GM12878 (cell line): Measurements from ENCODE around the gene TMEM88. TPM values are rescaled to one million over a fixed set of nuclear protein-coding genes. Genes with fewer than 3 reads are reported as not detected.

Experiments used
- CHD1 ChIP-seq: IDR thresholded peaks from 2 replicates; pipeline ENCODE4 v1.6.1; 2012; ENCODE audit warnings: low read depth, low read length, improper control_type of control experiment
- ESRRA ChIP-seq: IDR thresholded peaks from 2 replicates; pipeline ENCODE4 v1.6.1; 2012; ENCODE audit warnings: mild to moderate bottlenecking, low read length, improper control_type of control experiment
- FOXK2 ChIP-seq: fragments of 450-650 bp; IDR thresholded peaks from 2 replicates; pipeline ENCODE4 v1.6.1; 2017; ENCODE audit warnings: mild to moderate bottlenecking, moderate library complexity
- HDAC2 ChIP-seq: fragments of 200-600 bp; sonication (generic); IDR thresholded peaks from 2 replicates; pipeline ENCODE4 v1.6.1; 2017
- JUNB ChIP-seq: IDR thresholded peaks from 2 replicates; pipeline ENCODE4 v1.6.1; 2016; ENCODE audit warnings: antibody characterized with exemption, mild to moderate bottlenecking
- KLF5 ChIP-seq: fragments of 450-650 bp; IDR thresholded peaks from 2 replicates; pipeline ENCODE4 v1.6.1; 2014; ENCODE audit warnings: mild to moderate bottlenecking; ENCODE audit not compliant: partially characterized antibody
- LARP7 ChIP-seq: fragments of 450-650 bp; IDR thresholded peaks from 2 replicates; pipeline ENCODE4 v1.6.1; 2017; ENCODE audit warnings: mild to moderate bottlenecking
- MEF2A ChIP-seq: IDR thresholded peaks from 2 replicates; pipeline ENCODE4 v1.6.1; 2011; ENCODE audit warnings: low read depth, mild to moderate bottlenecking, low read length, moderate library complexity; ENCODE audit not compliant: insufficient read depth
- MTA2 ChIP-seq: fragments of 450-650 bp; IDR thresholded peaks from 2 replicates; pipeline ENCODE4 v1.6.1; 2016; ENCODE audit warnings: low read depth, mild to moderate bottlenecking, moderate library complexity
- MTA3 ChIP-seq: IDR thresholded peaks from 2 replicates; pipeline ENCODE4 v1.6.1; 2012; ENCODE audit warnings: low read length, inconsistent platforms, borderline replicate concordance
- MYB ChIP-seq: fragments of 150-350 bp; IDR thresholded peaks from 2 replicates; pipeline ENCODE4 v1.6.1; 2014; ENCODE audit warnings: mild to moderate bottlenecking, low read depth, low read length, borderline replicate concordance
- NFYA ChIP-seq: IDR thresholded peaks from 2 replicates; pipeline ENCODE4 v1.6.1; 2011; ENCODE audit warnings: low read depth, mild to moderate bottlenecking, low read length, improper control_type of control experiment, borderline replicate concordance
- RAD51 ChIP-seq: fragments of 450-650 bp; IDR thresholded peaks from 2 replicates; pipeline ENCODE4 v1.6.1; 2016; ENCODE audit warnings: moderate library complexity, mild to moderate bottlenecking, inconsistent platforms
- SREBF1 ChIP-seq: IDR thresholded peaks from 2 replicates; pipeline ENCODE4 v1.6.1; 2012; ENCODE audit warnings: mild to moderate bottlenecking, low read length
- SUPT20H ChIP-seq: IDR thresholded peaks from 2 replicates; pipeline ENCODE4 v1.6.1; 2011; ENCODE audit warnings: low read depth, mild to moderate bottlenecking, low read length, moderate library complexity, borderline replicate concordance; ENCODE audit not compliant: control insufficient read depth
- TARDBP ChIP-seq: IDR thresholded peaks from 2 replicates; pipeline ENCODE4 v1.6.1; 2016; ENCODE audit warnings: borderline replicate concordance
- TBL1XR1 ChIP-seq: IDR thresholded peaks from 2 replicates; pipeline ENCODE4 v1.6.1; 2012; ENCODE audit warnings: low read depth, low read length, improper control_type of control experiment
- WRNIP1 ChIP-seq: IDR thresholded peaks from 2 replicates; pipeline ENCODE4 v1.6.1; 2011; ENCODE audit warnings: low read depth, low read length, improper control_type of control experiment, borderline replicate concordance
- YY1 ChIP-seq: IDR thresholded peaks from 2 replicates; pipeline ENCODE4 v1.6.1; 2011; ENCODE audit warnings: low read depth, mild to moderate bottlenecking, low read length
- ZNF384 ChIP-seq: IDR thresholded peaks from 2 replicates; pipeline ENCODE4 v1.6.1; 2012; ENCODE audit warnings: low read depth, mild to moderate bottlenecking, low read length, improper control_type of control experiment, borderline replicate concordance
- polyA plus RNA-seq, 11 experiments: library from polyadenylated mRNA; depleted of rRNA in 4 of 11; unstranded in 6 of 11; stranded (reverse) in 5 of 11; fragments of >200 nt; fragmentation: Nextera tagmentation in 4 of 11; fragmentation: Illumina TruSeq in 1 of 11; extraction: Ambion mirVana in 4 of 11; extraction: Trizol in 1 of 11; gene quantifications; 1 replicate in 1 of 11; 2 replicates in 10 of 11; pipeline versions ENCODE4 v1.2.1 to v1.2.3, GENCODE V29; 2011 to 2016; ENCODE audit warnings: inconsistent platforms in 2 of 11, missing spikeins in 2 of 11, low read depth in 1 of 11
- total RNA-seq, 4 experiments: library from RNA; depleted of rRNA in 3 of 4; stranded (reverse); fragments of >200 nt in 3 of 4; fragmentation: Illumina TruSeq in 1 of 4; extraction: Trizol in 1 of 4; gene quantifications; 2 replicates each; pipeline versions ENCODE4 v1.2.1 to v1.2.3, GENCODE V29; 2013 to 2021
- TF ChIP-seq, protein P1 (sequence below): IDR thresholded peaks from 2 replicates; pipeline ENCODE4 v1.6.1; 2012; ENCODE audit warnings: low read depth, low read length, improper control_type of control experiment
- TF ChIP-seq, protein P2 (sequence below): IDR thresholded peaks from 2 replicates; pipeline ENCODE4 v1.6.1; 2011; ENCODE audit warnings: low read depth, low read length, improper control_type of control experiment, borderline replicate concordance
- TF ChIP-seq, protein P3 (sequence below): IDR thresholded peaks from 2 replicates; pipeline ENCODE4 v1.6.1; 2011; ENCODE audit warnings: borderline replicate concordance, low read depth, mild to moderate bottlenecking, moderate library complexity, mixed read lengths, low read length; ENCODE audit not compliant: insufficient read depth; ENCODE audit errors: extremely low read length
- TF ChIP-seq, protein P4 (sequence below): IDR thresholded peaks from 2 replicates; pipeline ENCODE4 v1.6.1; 2011; ENCODE audit warnings: borderline replicate concordance, low read depth, mild to moderate bottlenecking, moderate library complexity, low read length; ENCODE audit not compliant: insufficient read depth, poor library complexity, severe bottlenecking

TMEM88 gene
- total and polyA plus RNA-seq, 10 of the 15 experiments (the other 5 are each of a cell fraction or from before 2014, with no cell fraction given): 0.21 to 2.2 (median 0.62) TPM; not detected in 5

DNA sequence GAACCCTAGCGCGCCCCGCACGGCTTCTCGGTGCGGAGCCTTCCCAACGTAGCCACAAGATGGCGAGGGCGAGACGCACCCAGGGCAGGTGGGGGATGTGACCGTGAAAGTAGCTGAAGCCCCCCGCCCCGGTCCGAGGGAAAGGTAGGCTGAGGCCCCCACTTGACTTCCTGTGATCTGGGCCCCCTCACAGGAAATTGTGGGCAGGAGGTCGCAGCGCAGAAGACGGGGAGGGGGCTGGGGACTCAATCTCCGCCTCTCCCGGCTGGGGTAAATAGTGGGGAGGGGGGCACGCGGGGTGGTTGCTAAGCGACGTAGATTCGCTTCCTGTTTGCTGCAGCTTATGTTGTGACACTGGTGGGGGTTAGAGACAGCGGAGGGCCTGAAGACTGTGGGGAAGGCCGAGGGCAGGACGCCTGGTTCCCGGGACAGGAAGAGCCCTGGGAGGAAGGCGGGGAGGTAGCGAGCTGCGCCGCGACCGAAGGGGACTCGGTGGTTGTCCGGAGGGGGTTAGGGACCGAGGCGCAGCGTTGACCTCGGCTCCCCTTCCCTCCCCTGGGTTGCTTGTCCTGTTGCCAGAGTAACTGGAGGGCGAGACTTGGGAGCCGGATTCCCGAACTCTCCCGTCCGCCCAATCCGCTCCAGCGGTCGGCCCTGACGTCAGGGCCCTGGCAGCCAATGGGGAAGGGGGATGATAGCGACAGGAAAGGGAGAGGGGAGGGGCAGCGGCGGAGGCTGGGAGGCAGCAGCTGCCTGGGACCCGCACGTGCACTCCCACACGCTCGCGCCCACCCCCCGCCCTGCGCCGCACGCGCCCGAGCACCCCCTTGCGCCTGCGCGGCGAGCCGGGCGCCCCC lies 19.7 kb upstream of the TMEM88 start (continued):
- TF ChIP-seq, protein P1, sequence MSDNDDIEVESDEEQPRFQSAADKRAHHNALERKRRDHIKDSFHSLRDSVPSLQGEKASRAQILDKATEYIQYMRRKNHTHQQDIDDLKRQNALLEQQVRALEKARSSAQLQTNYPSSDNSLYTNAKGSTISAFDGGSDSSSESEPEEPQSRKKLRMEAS: peak; percentile 56
- TF ChIP-seq SUPT20H (no peak), HDAC2 (no peak), RAD51 (no peak), LARP7 (0 out of 2 replicates have a peak, but pooled peaks have one; percentile 53), SREBF1 (no peak), MTA3 (no peak), JUNB (no peak), WRNIP1 (no peak), FOXK2 (no peak; the same call in 1 of the 2 replicates), KLF5 (no peak), YY1 (peak; percentile 41; the same call in 1 of the 2 replicates), MEF2A (no peak), TARDBP (no peak), MYB (0 out of 2 replicates have a peak, but pooled peaks have one; percentile 15), ESRRA (no peak), MTA2 (no peak; the same call in 1 of the 2 replicates), NFYA (no peak), ZNF384 (no peak), CHD1 (no peak), TBL1XR1 (0 out of 2 replicates have a peak, but pooled peaks have one; percentile 35)
- TF ChIP-seq, protein P2, sequence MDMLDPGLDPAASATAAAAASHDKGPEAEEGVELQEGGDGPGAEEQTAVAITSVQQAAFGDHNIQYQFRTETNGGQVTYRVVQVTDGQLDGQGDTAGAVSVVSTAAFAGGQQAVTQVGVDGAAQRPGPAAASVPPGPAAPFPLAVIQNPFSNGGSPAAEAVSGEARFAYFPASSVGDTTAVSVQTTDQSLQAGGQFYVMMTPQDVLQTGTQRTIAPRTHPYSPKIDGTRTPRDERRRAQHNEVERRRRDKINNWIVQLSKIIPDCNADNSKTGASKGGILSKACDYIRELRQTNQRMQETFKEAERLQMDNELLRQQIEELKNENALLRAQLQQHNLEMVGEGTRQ: no peak
- TF ChIP-seq, protein P3, sequence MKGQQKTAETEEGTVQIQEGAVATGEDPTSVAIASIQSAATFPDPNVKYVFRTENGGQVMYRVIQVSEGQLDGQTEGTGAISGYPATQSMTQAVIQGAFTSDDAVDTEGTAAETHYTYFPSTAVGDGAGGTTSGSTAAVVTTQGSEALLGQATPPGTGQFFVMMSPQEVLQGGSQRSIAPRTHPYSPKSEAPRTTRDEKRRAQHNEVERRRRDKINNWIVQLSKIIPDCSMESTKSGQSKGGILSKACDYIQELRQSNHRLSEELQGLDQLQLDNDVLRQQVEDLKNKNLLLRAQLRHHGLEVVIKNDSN: peak; percentile 54
- TF ChIP-seq, protein P4, sequence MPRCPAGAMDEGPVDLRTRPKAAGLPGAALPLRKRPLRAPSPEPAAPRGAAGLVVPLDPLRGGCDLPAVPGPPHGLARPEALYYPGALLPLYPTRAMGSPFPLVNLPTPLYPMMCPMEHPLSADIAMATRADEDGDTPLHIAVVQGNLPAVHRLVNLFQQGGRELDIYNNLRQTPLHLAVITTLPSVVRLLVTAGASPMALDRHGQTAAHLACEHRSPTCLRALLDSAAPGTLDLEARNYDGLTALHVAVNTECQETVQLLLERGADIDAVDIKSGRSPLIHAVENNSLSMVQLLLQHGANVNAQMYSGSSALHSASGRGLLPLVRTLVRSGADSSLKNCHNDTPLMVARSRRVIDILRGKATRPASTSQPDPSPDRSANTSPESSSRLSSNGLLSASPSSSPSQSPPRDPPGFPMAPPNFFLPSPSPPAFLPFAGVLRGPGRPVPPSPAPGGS: no peak
